ENCODE results near the gene HHATL.

HHATL gene

GRCh38 chr3:42699511-42699971, 3.1 kb downstream of the HHATL start:
- ATAC-seq = no peak
- H3K36me3 Mint-ChIP-seq = no peaks in the 10 kb centered on the region
- no peaks in the 10 kb centered on the region for H3K4me1 Mint-ChIP-seq
- H3K4me3 Mint-ChIP-seq = no peak overlapping the region
- H3K27ac Mint-ChIP-seq = no peak overlapping the region
- H3K9me3 Mint-ChIP-seq = no peaks in the 10 kb centered on the region
- peaks cover 29% of the 10 kb centered on the region for H3K27me3 Mint-ChIP-seq

GRCh38 chr3:42698911-42699230, 3.7 kb downstream of the HHATL start:
- Mint-ChIP-seq H3K27ac (no peak overlapping the region), H3K36me3 (no peaks in the 10 kb centered on the region), H3K9me3 (no peaks in the 10 kb centered on the region), H3K27me3 (peaks cover 25% of the 10 kb centered on the region), H3K4me1 (no peaks in the 10 kb centered on the region), H3K4me3 (no peak overlapping the region)
- ATAC-seq = peak; percentile 21

GRCh38 chr3:42698216-42698910, 4.2 kb downstream of the HHATL start:
- Mint-ChIP-seq H3K9me3 (no peaks in the 10 kb centered on the region), H3K4me1 (no peaks in the 10 kb centered on the region), H3K27me3 (peaks cover 20% of the 10 kb centered on the region), H3K4me3 (no peak overlapping the region), H3K36me3 (no peaks in the 10 kb centered on the region), H3K27ac (no peak overlapping the region)
- ATAC-seq = no peak

- H3K36me3 Mint-ChIP-seq = no peaks in the 10 kb centered on the region
- ATAC-seq = no peak
Observed at GRCh38 chr3:42697289-42698051, 5.1 kb downstream of the HHATL start.

GRCh38 chr3:42696356-42697288, 6.0 kb downstream of the HHATL start:
- peaks cover 10% of the 10 kb centered on the region for H3K27me3 Mint-ChIP-seq
- H3K36me3 Mint-ChIP-seq = no peaks in the 10 kb centered on the region
- no peaks in the 10 kb centered on the region for H3K4me1 Mint-ChIP-seq
- no peak for ATAC-seq
- H3K27ac Mint-ChIP-seq = no peak overlapping the region
- H3K4me3 Mint-ChIP-seq = no peak overlapping the region
- no peaks in the 10 kb centered on the region for H3K9me3 Mint-ChIP-seq

More at GRCh38 chr3:42697289-42698051, 5.1 kb downstream of the HHATL start:
- peaks cover 13% of the 10 kb centered on the region for H3K27me3 Mint-ChIP-seq
- no peak overlapping the region for H3K4me3 Mint-ChIP-seq
- H3K27ac Mint-ChIP-seq = no peak overlapping the region
- H3K9me3 Mint-ChIP-seq = no peaks in the 10 kb centered on the region
- no peaks in the 10 kb centered on the region for H3K4me1 Mint-ChIP-seq

GRCh38 chr3:42694366-42694765, 8.2 kb downstream of the HHATL start:
- Mint-ChIP-seq H3K4me3 (no peak overlapping the region), H3K27me3 (peaks cover 13% of the 10 kb centered on the region), H3K27ac (no peak overlapping the region), H3K9me3 (no peaks in the 10 kb centered on the region), H3K36me3 (no peaks in the 10 kb centered on the region), H3K4me1 (no peaks in the 10 kb centered on the region)
- no peak for ATAC-seq

GRCh38 chr3:42693530-42693930, 9.1 kb downstream of the HHATL start:
- no peaks in the 10 kb centered on the region for H3K36me3 Mint-ChIP-seq
- H3K4me3 Mint-ChIP-seq = no peak overlapping the region
- no peak overlapping the region for H3K27ac Mint-ChIP-seq

GRCh38 chr3:42692667-42693529, 9.7 kb downstream of the HHATL start:
- H3K9me3 Mint-ChIP-seq = no peaks in the 10 kb centered on the region
- no peaks in the 10 kb centered on the region for H3K36me3 Mint-ChIP-seq
- peaks cover 16% of the 10 kb centered on the region for H3K27me3 Mint-ChIP-seq
- no peak overlapping the region for H3K27ac Mint-ChIP-seq
- ATAC-seq = no peak
- H3K4me3 Mint-ChIP-seq = no peak overlapping the region
- no peaks in the 10 kb centered on the region for H3K4me1 Mint-ChIP-seq

More at GRCh38 chr3:42693530-42693930, 9.1 kb downstream of the HHATL start:
- Mint-ChIP-seq H3K9me3 (no peaks in the 10 kb centered on the region), H3K27me3 (peaks cover 13% of the 10 kb centered on the region), H3K4me1 (no peaks in the 10 kb centered on the region)
- no peak for ATAC-seq

- Mint-ChIP-seq H3K9me3 (no peaks in the 10 kb centered on the region), H3K4me3 (no peak overlapping the region), H3K36me3 (no peaks in the 10 kb centered on the region), H3K27me3 (peaks cover 25% of the 10 kb centered on the region), H3K27ac (no peak overlapping the region), H3K4me1 (no peaks in the 10 kb centered on the region)
- ATAC-seq = no peak
Observed at GRCh38 chr3:42691816-42692666, 10.6 kb downstream of the HHATL start.

- Mint-ChIP-seq H3K27me3 (peaks cover 35% of the 10 kb centered on the region), H3K27ac (no peak overlapping the region), H3K36me3 (no peaks in the 10 kb centered on the region), H3K9me3 (no peaks in the 10 kb centered on the region), H3K4me3 (no peak overlapping the region), H3K4me1 (peaks cover under 1% of the 10 kb centered on the region)
- no peak for ATAC-seq
Observed at GRCh38 chr3:42690766-42691680, 11.6 kb downstream of the HHATL start.

GRCh38 chr3:42690191-42690590, 12.4 kb downstream of the HHATL start:
- no peaks in the 10 kb centered on the region for H3K9me3 Mint-ChIP-seq
- no peaks in the 10 kb centered on the region for H3K36me3 Mint-ChIP-seq
- peaks cover 43% of the 10 kb centered on the region for H3K27me3 Mint-ChIP-seq
- H3K27ac Mint-ChIP-seq = no peak overlapping the region
- ATAC-seq = no peak
- H3K4me1 Mint-ChIP-seq = peaks cover 5% of the 10 kb centered on the region
- no peak overlapping the region for H3K4me3 Mint-ChIP-seq

- no peaks in the 10 kb centered on the region for H3K36me3 Mint-ChIP-seq
- H3K27ac Mint-ChIP-seq = no peak overlapping the region
- no peaks in the 10 kb centered on the region for H3K9me3 Mint-ChIP-seq
- H3K27me3 Mint-ChIP-seq = peaks cover 50% of the 10 kb centered on the region
- H3K4me3 Mint-ChIP-seq = no peak overlapping the region
- peaks cover 5% of the 10 kb centered on the region for H3K4me1 Mint-ChIP-seq
- ATAC-seq = no peak
Observed at GRCh38 chr3:42689421-42690014, 13.1 kb downstream of the HHATL start.

All from stimulated activated memory B cell treated with anti-CD40 and anti-IgM and Interleukin-4, amounts not matched to agents 10 μg/mL and 1 μg/mL and 100 μg/mL, for 72 hours (primary cell).